NCI-H2227 (cell line): ENCODE data around the gene SIK2.

ENCODE experiments used
- DNase-seq: peaks from one replicate; lab custom pipeline; 2025; ENCODE audit not compliant: unreplicated experiment; lab: John Stamatoyannopoulos, UW

The SIK2 gene

DNA sequence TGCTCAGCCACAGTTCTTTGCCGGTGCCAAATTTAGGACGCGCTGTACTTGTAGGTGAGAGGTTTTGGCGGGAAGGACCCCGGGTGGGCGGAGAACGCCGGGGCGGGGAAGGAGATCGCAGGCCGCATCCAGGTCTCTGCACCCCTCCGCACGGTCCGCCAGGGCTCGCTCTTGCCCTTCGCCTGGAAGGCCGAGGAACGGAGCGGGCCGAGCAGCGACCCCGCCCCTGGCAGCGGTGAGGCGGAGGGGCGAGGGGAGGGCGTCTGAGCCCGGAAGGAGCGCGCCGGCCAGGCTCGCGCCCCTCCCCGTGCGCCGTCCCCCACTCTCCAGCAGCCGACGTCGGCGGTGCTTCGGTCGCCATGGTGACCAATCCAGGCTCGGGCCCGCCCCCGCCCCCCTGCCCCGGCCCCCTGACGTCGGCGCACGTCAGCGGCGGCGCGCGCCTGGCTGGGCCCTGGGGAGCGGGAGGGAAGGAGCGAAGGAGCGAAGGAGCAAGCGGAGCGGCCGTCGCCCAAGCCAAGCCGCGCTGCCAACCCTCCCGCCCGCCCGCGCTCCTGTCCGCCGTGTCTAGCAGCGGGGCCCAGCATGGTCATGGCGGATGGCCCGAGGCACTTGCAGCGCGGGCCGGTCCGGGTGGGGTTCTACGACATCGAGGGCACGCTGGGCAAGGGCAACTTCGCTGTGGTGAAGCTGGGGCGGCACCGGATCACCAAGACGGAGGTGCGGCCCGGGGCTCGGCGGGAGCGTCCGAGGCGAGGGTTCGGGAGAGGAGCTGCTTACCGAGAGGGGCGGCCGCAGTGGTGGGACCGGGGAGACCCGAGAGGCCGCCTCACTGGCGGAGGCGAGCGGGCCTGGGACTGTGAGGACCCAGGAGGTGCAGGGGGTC is at the start of gene SIK2:
TSS of gene SIK2 (plus strand) at position 471 of the 886 bp plus-strand sequence. CDS start at position 586, 115 bp downstream.
- DNase-seq, result peak; percentile 96

DNA sequence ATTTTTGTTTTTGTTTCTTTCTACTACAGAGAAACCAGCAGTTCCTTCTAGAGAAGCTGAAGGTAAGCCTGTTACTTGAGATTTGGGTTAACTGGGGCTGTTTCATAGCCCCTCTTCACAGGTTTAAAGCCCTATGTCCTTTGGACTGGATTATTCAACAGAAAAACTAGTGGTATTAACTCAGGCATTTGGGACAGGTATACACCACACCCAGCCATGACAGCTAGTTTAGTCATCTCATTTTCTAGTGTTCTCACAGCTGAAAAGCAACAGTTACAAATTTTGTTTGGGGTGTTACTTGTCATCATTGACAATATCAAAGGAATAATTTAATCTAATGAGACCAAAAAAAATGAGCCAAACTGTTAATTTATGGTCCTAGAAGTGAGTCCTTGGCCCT is 47.7 kb upstream of the SIK2 start:
- DNase-seq, result no peak

- no peak for DNase-seq
Observed at GRCh38 chr11:111555255-111555654, 47.0 kb upstream of the SIK2 start.

DNA sequence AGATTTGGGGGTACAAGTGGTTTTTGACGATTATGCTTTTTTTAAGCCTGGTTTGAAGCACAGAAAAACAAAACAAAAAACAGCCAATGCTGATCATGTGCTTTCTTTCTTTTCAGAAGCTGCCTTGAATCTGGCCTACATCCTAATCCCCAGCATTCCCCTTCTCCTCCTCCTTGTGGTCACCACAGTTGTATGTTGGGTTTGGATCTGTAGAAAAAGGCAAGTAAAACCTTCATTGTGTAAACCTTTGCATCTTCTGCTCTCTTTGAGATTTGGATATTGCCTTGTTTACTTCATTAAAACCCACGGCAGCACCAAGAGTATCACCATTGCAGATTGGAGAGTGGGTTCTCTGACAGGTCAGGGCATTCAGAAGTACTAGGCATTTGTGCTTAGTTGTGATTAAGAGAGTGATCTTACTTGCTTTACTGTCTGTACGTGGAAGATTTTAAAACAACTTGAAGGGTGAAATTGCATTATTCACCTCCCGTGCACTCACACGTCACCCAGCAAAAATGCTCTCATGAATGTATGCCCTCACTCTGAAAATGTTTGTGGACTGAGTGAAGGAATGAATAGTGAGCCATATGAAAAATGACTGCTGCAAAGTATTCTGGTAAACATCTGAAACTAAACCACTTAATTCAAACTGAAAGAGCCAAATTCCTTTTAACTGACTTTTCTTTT is 44.7 kb upstream of the SIK2 start:
- no peak for DNase-seq

- DNase-seq, result no peak
Observed at GRCh38 chr11:111559800-111560464, 42.3 kb upstream of the SIK2 start.

GRCh38 chr11:111560800-111561199 is 41.4 kb upstream of the SIK2 start:
- DNase-seq, result no peak

DNA sequence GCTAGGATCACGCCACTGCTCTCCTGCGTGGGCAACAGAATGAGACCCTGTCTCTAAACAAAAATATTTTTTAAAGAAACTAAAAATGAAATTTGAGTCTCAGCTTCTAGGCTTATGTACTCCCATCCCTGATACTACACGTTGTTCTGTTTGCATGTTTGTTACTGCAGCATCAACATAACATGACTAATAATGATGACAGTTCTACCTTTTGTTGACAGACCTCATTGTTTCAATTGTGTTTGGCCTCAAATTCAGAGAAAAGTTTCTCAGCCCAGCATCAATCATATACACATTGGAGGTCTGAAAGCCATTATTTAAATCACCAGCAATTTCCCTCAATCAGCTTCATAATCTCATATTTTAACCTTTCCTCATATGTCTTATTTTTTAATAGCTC is 40.9 kb upstream of the SIK2 start:
- no peak for DNase-seq

DNA sequence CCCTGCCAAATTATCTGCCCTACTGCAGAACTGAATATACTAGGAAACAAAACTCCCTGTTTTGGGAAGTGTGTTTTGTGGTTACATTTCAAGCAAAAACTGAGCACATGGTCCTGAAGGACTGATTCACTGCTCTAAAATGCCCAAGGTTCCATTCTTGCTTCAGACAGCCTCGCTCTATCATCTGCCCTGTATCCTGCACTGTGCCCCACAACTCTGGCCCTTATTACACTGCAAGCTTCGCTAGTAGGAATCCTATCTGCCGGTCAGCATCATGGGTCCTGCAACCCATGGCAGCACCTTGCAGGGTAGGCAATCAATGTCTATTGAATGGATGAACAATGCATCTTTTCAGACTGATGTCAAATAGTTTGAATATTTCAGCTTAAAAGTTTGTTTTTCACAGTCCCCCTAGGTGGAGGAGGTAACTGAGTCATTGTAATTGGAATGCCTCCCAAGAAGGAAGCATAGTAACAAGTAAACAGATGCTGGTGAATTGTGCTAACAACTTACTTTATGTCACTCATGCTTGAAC is 40.4 kb upstream of the SIK2 start:
- DNase-seq, result no peak

DNA sequence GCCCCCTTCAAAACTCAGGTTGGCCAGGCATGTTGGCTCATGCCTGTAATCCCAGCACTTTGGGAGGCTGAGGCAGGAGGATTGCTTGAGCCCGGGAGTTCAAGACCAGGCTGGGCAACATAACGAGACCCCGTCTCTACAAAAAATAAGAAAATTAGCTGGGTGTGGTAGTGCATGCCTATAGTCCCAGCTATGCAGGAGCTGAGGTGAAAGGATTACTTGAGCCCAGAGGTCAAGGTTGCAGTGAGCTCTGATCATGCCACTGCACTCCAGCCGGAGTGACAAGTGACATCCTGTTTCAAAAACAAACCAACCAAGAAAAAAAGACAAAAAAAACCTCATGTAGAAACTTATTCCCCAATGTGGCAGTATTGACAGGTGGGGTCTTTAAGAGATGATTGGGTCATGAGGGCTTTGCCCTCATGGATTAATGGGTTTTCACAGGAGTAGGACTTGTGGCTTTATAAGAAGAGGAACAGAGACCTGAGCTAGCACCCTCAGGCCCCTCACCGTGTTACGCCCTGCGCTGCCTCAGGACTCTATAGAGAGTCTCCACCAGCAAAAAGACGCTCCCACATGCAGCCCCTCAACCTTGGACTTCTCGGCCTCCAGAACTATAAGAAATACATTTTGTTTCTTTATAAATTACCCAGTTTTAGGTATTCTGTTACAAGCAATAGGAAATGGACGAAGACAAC is 39.4 kb upstream of the SIK2 start:
- no peak for DNase-seq

GRCh38 chr11:111565114-111565720 is 37.0 kb upstream of the SIK2 start:
- peak; percentile 70 for DNase-seq

- DNase-seq, result no peak
Observed at GRCh38 chr11:111566324-111566723, 35.9 kb upstream of the SIK2 start.

DNA sequence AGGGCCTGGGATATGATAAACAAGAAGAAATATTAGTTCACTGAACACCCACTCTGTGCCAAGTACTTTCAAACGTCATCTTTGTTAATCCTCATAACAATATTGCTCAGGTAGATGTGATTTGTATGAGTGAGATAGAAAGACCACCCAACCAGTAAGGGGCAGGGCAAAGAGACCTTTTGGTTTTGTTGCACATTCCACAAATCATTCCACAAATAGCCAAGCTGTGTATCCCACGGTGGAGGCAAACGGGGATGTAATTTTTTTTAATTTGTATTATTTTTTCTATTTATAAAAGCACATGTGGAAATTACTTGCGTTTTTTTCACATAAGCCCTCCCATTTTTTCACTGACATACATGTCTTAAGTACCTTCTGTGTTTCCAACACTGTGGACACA is 32.8 kb upstream of the SIK2 start:
- DNase-seq, result no peak

DNA sequence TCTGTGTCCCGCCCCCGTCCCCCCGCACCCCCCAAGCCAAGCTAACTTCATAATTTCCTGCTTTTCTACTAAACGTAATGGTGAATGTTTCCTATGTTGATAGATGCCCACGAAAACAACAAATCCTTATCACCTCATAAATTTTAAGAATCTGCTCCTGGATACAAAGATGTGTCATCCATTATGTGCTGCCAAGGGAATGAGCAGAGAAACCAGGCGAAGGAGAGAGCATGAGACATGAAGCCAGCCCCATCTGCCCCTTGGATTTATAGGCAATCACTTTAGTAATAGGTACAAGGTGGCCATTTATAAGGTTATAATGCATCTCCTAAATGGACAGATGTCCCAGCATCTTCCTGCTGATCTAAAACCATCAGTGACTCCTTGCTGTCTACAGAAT is 31.5 kb upstream of the SIK2 start:
- DNase-seq, result no peak

DNA sequence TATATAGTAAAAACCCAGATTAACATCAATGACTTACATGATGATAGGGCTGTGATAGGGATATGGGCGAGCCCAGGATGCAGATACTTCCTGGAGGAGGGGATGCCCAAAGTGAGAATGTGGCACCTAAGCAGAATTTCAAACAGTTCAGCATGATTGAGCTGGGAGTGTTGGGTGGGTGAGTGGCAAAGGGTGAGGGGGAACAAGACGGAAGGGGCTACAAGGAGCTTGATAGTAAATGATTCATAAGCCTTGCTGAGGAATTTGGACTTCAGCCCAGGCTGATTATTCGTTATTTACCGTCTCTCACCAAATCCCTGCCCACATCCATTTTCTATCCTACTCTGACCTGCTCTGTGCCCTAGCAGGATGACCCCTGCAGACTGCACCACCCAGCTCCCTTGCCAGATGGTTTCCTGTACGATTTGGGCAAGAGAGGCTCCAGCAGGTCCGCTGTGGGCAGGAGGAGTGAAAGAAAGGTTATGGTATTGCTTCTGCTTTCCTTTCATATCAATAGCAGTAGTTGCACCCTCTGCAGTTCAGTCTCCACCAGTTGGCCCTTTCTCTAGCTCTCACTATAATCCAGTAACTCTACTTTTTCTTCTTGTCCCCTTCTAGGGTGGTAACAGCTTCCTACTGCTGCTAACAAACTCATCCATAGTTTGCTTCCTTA is 30.3 kb upstream of the SIK2 start:
- no peak for DNase-seq

DNA sequence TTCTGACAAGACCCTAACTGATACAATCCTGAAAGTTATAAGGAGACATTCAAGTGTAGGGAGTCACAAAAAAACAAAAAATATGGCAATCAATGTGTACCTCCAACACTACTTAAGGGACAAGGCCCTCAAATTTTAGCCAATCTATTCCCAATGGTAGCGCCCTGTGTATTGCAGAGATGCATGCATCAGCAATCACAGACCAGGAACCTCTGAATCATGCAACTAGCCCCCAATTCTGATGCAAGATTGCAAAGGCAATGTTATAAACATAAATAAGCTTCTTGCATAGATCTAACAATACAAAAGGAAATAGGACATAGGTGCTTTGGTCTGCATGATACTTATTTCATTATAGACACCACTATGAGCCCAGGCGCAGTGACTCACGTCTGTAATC is 29.7 kb upstream of the SIK2 start:
- DNase-seq, result no peak

- no peak for DNase-seq
Observed at GRCh38 chr11:111573821-111574249, 28.4 kb upstream of the SIK2 start.

GRCh38 chr11:111574373-111575225 is 27.6 kb upstream of the SIK2 start:
- DNase-seq, result peak; percentile 5

DNA sequence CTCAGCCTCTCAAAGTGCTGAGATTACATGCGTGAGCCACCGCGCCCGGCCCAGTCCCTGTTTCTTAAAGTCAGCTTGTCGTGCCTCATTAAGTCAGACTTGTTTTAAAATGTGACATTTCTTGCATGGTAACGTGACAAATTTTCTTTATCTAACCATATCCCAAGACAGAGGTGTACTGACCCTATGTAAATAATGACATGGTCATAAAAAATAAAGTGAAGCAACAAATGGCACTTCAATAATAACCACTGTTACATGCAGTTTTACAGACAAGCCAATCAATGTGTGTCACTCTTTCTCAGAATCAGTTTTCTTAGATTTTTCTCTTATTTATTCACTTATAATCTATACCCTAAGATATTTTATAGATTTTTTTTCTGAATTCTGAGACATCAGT is 26.5 kb upstream of the SIK2 start:
- DNase-seq, result no peak

- no peak for DNase-seq
Observed at GRCh38 chr11:111577821-111578220, 24.4 kb upstream of the SIK2 start.
